Hematopoietic multipotent progenitor cell treated with erythropoietin and hydrocortisone succinate and interleukin-3 and kit ligand, for 4 days (in vitro differentiated cells): Measurements from ENCODE around the gene SPEF2.
A peak's percentile ranks its signal among the peaks of the same experiment; 100 is the strongest.

ENCODE experiments used
- DNase-seq: peaks from one replicate; pipeline ENCODE4 v3.0.0-alpha.2; 2015

Gene SPEF2

DNA sequence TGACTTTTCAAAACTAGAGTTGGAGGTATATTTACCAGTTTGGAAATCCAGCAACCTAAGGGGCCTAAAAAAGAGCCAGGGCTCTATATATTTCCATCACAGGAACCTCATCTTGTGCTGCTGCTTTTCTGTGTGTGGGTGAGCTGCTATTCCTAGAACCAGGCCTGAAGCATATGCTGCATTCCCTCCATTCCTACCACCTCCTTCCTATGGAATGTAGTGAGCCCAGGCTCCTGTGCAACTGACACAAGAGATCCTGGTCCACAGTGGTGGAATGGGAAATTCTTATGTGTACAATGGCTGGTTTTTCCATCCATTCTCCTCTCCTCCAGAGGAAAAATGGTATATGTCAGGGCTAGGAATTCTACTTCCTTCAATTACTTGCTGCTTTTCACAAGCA is 39.1 kb downstream of the SPEF2 start:
- DNase-seq = no peak

DNA sequence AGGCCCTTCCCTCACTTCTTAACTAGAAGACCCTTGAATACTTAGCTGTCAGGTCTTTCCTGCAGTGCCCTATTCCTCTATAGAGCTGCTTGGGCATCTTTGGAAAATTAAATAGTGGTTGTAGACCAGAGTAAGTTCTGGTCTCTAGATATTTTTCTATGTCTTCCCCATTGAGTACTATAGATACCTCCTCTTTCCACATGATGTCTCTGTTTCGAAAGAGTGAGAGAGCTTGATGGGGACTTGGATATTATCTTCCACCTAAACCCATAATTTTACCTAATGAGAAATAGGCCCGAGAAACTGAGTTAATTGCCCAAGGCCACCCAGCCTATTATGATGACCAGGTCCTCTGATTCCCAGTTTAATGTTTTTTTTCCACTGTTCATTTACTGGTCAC is 40.2 kb downstream of the SPEF2 start:
- DNase-seq = peak; percentile 29

DNA sequence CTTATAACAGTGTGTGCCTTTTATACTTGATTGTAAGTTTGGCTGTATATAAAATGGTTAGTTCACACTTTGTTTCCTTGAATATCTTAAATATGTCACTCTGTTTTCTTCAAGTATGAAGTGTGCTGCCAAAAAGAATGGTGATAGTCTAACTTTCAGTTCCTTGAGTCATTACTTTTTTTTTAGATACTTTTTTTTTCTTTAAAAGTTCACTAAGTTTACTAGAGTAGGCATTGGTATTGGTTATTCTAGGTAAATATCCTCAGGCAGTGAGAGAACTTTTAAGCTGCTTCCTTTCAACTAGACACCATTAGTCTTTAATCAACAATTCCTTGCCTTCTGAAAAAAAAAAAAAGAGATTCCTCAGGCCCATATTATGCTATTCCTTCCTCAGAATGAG is 41.9 kb downstream of the SPEF2 start:
- no peak for DNase-seq

DNA sequence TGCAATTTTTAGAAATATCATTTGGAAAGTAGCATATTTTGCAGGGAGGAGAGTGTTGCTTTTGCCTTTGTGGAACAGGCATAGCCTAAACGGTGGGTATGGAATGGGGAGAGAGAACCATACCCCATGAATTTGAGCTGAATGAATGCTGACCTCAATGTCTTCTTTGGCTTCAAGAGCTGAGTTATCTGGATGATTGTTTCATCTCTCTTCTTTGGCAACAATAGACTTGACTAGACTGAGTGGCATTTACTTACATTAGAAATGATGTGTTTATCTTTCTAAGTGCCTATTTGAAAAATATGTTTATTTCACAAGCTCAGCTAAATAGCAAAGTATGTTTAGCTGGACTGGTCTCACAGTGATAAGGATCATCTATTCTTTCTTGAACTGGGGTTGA is 42.8 kb downstream of the SPEF2 start:
- no peak for DNase-seq

DNA sequence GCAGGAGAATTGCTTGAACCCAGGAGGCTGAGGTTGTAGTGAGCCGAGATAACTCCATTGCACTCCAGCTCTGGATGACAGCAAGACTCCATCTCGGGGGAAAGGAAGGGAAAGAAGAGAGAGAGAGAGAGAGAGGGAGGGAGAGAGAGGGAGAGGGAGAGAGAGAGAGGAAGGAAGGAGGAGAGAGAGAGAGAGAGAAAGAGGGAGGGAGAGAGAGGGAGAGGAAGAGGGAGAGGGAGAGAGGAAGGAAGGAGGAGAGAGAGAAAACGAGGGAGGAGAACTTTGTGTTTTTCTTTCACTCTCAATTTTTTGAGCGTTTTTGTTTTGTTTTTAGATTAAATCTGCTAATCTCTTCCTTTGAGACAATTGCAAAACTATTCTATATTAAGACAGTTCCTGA is 46.9 kb downstream of the SPEF2 start:
- no peak for DNase-seq

DNA sequence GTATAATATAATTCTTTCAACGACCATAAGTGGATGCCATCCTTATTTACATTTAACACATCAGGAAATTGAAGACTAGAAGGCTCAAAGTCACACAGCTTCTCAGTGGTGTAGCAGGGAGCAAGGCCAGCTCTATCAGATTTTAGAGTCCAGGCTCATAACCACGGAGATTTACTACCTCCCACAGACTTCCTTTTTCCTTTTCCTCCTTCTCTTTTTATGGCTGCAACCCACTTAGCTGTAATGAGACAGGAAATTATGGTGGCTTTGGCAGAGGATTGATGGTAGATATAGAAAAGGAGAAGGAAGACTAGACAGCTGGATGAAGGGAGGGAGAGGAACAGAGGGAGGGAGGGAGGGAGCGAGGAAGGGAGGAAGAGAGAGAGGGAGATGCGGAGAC is 47.4 kb downstream of the SPEF2 start:
- peak; percentile 72 for DNase-seq

DNA sequence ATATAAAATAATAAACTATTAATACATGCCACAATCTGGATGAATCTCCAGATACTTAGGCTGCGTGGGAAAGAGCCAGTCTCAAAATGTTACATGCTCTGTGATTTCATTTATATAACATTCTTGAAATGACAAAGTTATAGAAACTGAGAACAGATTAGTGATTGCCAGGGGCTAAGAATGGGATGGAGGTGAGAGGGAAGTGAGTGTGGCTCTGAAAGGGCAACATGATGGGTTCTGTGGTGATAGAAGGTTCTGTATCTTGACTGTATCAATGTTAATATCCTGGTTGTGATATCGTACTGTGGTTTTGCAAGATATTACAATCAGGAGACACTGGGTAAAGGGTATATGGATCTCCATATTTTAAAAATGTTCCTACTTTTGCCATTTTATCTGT is 50.7 kb downstream of the SPEF2 start:
- no peak for DNase-seq

DNA sequence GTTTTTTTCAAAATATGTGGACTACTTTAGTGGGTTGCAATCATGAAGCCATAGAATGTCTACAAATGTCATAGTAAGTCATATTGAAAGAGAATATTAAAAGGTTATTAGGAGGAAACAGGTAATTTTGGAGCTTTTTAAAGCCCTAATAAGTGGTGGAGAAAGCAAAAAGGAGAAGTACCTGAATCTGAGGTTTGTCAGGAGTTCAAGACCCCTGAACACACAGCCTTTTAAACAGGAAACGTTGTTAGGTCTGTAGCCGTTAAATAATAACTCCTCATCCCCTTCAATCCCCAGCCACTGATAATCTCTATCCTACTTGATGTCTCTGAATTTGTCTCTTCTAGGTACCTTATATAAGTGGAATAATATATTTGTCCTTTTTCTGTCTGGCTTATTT is 51.1 kb downstream of the SPEF2 start:
- peak; percentile 10 for DNase-seq

DNA sequence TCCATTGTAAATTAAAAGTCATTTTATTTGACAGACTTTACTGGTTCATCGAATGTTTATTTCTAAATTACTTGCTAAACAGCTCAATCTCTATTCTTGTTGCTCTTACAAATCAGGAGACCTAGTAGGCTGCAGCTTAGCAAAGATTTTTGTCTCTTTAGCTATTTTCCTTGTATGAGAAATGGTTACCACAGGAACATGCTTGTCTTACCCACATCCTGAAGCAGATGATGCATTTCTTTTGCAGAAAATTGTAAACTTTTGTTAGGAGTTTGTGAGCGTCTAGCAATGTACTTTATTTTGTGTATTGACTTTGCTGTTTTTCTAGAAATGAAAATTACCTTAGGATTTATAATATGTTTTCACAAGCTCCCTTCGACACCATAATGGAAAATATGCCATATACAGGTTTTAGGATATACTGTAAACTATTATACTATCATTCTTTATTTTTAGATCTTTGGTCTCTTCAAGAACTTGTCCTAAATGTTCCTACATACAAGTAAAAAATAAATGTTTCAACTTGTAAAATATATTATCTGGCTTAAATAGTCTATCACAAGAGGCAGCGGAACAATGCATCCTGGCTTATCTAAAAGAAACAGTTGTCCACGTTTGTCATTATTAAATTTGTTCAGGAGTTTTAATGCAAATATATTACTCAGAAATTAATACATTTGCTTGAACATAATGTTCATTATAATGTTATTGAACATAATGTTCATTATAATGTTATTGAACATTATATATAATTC is 54.1 kb downstream of the SPEF2 start:
- peak; percentile 56 for DNase-seq

DNA sequence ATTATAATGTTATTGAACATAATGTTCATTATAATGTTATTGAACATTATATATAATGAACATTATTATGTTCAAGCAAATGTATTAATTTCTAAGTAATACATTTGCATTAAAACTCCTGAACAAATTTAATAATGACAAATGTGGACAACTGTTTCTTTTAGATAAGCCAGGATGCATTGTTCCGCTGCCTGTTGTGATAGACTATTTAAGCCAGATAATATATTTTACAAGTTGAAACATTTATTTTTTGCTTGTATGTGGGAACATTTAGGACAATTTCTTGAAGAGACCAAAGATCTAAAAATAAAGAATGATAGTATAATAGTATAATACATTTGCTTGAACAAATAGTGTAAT is 54.6 kb downstream of the SPEF2 start:
- DNase-seq = peak; percentile 55

DNA sequence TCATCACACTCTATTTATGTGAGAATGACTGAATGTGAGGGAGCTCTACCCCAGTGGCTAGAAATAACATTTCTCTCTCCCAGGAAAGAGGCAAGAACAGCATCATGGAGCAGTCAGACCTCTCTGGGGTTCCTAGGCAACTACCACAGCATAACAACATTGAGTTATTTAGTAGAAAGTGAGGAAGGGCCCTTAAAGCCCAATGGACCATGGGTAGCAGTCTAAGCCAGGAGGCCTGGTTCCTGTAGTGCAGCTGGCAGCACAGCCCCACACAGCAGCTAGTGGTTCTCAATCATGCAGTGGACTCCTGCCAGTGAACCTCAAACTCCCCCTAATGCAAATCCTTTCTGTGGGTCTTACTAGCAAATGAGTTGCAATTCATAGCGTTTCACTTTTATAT is 55.3 kb downstream of the SPEF2 start:
- DNase-seq = peak; percentile 41

DNA sequence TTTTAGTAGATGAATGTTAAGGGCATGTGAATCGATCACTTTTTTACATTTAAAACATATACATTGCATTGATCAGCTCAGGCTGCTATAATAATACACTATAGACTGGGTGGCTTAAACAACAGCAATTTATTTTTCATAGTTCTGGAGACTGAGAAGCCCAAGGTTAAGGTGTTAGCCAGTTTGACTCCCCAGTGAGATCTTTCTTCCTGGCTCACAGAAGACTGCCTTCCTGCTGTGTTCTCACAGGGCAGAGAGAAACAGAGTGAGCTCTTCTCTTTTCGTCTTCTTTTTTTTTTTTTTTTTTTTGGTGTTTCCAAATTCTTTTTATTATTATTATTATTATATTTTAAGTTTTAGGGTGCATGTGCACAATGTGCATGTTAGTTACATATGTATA is 56.4 kb downstream of the SPEF2 start:
- DNase-seq = no peak

DNA sequence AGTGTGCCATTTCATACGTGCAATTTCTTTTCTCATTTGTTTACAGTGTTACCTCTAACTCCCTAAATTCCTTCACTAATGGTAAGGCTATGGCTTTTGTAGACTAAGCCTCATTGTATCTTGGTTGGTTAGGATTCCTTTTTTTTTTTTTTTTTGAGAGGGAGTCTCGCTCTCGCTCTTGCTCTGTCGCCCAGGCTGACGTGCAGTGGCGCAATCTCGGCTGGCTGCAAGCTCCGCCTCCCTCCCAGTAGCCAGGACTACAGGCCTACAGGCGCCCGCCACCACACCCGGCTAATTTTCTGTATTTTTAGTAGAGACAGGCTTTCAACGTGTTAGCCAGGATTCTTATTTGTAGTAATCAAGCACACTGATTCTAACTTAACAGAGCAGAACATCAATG is 57.7 kb downstream of the SPEF2 start:
- no peak for DNase-seq

DNA sequence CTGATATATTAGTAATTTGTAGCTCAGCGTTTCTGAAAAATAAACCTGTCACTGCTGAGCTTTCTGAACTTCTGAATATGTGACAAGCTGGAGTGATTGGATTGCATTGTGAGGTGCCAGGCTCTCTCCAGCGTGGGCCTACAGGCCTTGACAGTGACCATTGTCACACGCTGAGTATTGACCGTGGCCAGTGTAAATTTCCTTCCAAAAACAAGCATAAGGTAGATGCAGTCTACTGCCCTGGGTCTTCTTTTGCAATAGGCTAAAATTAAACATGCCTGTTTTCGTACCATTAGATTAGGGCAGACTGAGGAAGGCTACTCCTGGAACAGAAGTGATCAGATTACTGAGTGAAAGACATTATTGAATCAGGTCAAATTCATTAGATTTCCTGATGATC is 60.2 kb downstream of the SPEF2 start:
- DNase-seq = no peak

DNA sequence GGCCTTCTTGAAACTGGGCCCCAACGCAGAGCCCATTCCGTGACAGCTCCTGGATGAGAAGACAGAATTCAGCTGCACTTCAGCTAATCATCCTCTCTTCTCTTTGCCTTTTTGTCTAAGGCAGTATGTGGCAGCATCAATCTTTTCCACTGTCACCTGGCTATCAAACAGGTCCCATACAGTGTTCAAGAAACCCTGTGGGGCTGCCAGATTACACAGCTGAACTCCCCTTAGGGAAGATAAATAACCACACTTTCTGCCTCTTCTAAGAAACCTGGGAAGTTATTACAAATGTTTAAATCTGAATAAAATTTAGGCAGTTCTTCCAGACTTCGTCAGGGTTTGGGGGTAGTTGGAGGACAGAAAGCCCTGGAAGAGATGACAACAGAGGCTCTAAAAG is 61.0 kb downstream of the SPEF2 start:
- peak; percentile 59 for DNase-seq

DNA sequence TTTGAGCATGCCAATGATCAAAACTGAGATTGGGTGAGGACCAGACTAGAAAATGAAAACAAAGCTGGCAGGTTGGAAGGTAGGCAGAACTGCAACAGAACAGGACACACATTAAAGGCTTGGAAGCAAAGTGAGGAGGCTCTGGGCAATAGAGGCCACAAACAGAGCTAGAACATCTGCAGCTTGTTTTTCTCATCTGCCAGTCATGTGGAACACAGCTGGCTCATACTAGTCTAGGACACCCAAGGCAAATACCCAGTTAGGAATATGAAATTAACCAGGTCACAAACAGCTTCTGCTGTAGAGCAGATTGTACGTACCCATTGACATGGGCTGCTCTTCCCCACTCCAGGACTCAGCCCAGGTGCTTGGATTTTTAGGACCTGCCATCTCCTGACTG is 61.7 kb downstream of the SPEF2 start:
- DNase-seq = no peak

DNA sequence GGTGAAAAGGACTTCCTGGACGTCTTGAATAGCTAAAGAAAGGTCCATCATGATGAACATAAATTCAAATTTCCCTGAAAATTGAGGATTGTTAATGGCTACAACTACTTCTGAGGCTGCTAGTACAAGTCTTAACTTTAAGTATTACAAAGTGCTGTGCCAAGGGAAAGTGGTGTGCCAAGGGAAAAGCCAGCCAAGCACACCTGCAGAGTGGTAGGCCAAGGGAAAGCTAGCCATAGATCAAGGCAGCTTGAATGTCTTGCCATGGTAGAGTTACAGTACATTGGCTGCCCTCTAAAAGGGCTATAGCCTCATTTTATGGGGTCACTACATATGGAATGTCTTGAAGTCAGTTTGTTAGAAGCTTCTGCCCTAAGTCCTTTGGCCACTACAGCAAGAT is 64.2 kb downstream of the SPEF2 start:
- DNase-seq = no peak

DNA sequence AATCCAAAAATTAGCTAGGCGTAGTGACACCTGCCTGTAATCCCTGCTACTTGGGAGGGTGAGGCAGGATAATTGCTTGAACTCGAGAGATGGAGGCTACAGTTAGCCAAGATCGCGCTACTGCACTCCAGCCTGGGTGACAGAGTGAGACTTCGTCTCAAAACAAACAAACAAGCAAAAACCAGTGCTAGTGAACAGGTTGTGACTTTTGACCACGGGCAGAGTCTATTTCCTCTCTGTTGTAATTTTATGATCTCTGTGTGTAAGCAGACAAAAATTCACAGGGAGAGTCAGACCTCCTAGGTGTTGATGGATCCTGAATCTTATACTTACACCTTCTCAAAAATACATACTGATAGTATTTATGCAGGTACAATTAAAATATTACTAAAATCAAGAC is 65.8 kb downstream of the SPEF2 start:
- no peak for DNase-seq

DNA sequence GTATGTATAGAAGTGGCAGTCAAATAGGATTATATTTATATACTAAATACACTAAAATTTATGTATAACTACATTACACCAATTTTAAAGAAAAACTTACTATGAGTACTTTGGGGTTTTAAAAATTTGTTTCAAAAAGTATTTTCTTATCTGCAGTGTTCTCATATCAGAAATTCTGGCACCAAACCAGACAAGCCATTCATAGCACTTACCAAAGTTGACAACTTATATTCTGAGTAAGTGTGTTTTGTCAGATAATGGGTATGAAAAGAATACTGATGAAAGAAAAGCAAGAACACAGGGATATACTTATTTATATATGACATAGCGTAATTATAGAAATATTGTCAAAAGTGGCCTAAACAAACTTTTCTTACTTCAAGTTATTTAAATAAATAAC is 67.5 kb downstream of the SPEF2 start:
- DNase-seq = peak; percentile 59

DNA sequence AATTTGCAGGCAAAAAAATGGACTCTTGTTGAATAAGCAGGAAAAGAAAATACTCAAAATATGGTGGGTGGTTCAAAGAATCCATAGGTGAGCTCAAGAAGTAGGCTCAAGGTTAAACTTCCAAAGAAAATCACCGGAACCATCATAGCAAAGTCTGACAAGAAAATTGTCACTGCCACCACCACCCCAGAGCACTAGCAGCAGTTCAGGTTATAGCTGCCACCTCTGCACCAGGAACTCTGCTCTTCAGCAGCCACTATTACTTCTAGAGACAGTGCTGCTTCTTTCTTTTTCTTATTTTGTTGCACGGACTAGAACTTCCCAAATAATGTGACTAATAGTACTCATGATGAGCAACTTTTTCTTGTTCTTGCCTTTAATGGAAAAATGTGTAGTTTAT is 70.3 kb downstream of the SPEF2 start:
- no peak for DNase-seq

DNA sequence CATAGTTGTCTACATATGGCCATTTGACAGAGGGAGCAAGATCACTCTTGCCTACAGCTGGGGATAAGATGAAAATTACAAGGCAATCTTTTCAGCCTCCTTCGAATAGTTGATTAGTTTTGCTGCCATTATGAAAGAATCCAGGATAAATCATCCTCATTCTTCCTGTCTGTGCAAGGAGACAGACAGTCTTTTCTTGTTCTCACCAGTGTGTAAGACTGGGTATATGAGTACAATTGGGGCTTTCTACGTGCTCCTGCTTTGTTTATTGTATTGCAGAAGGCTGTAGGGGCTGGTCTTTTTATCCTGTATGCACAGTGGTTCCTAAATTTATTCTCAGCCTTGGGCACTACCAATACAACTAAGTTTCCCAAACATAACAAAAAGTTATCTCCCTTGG is 76.8 kb downstream of the SPEF2 start:
- no peak for DNase-seq

DNA sequence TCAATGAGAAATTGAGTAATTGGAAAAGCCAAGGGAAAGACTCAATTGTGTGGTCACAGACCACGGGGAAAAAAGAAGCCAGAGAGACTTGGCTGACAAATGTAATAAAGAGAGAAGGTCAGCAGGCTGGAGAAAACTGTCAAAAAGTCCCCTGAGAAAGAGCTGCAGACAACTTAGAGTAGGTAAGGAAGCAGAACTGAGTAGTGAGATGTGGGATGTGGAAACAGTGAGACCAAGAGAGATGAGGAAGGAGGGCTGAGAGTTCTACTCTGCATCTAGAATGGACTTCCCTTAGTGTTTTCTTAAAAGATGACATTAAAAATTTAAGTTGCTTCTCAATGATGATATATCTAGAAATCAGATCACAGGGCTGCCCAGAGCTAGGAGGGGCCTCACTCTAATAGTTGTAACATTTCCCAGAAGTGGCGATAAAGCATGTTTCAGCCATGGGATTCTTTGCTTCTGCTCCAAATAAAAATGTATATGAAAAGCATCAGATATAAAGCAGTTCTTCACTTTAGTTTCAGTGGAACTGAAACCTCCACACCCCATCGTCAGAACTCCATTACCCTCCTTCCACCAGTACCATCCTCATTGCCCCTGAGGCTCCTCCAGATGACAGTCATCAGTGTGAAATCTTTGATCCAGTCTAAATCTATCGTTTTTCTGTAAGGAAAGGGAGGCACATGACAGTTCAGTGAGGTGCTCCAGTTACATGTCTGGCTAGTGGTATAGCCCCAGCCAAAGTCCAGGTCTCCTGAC is 80.6 kb downstream of the SPEF2 start:
- DNase-seq = no peak

DNA sequence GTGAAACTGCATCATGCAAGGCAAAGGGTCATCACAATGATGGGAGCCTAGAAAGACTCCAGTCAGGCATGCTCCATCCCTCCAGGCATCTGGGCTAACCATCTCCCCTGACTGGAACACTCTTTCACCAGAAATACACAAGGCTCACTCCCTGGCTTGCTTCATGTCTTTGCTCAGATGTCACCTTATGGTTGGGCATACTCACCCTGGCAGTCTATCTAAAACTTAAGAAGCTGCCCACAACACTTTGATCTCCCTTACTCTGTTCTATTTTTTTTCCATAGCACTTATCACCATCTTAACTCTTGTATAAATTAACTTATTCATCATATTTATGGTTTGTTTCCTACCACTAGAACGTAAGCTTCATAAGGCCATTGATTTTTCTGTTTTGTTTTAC is 90.0 kb downstream of the SPEF2 start:
- DNase-seq = no peak

DNA sequence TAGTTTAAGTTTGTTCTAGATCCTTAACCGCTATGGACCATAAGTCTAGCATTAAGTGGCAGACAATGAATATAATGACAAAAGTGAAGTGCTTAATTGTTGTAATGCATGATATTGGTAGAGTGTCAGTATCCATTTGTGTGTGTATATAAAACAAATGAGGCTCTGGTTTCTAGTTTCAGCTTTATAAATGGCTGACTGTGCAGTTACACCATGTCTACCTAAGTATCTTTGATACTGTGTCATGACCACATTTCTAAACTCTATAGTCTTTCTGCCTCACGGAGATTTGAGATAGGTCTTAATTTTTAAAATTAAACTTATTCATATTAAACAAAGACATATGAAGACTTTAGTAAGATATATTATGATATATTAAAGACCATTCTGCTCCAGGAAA is 92.0 kb downstream of the SPEF2 start:
- no peak for DNase-seq

DNA sequence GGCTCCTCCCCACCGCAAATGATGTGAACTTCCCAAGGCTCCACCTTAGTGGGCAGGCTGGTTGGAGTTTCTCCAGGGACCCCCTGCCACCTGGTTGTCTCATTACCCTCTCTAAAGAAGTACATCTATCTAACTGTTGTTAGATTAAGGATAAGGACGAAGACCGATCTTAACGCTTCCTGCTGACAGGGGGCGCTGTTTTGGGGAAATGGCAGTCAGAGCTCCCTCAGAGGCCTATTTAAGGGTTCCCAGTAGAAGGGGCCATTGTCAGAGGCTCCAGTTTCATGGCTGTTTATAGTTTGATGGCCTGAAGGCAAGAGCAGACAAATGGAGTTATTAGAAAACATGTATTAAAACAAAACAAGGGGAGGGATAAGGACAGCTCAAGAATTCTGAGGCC is 100.1 kb downstream of the SPEF2 start:
- no peak for DNase-seq
